ENCODE data around the gene ZBTB24.
"Not testable (repeated sequence)": the region's sequence is repeated elsewhere in the genome, so short reads cannot be mapped to it uniquely, and the experiment has no call there.

ZBTB24 gene

GRCh38 chr6:109482905-109483734 is at the start of gene ZBTB24:
Gene ZBTB24, minus strand, starts transcription at chr6:109483219. Its CDS starts 1,193 bp downstream, at chr6:109482026.
- peak; percentile 89 for DNase-seq

GRCh38 chr6:109531446-109531845 is 48.4 kb upstream of the ZBTB24 start:
- no peak for DNase-seq

GRCh38 chr6:109527989-109528388 is 45.0 kb upstream of the ZBTB24 start:
- no peak for DNase-seq

- peak; percentile 26 for DNase-seq
Observed at GRCh38 chr6:109526905-109527628, 44.0 kb upstream of the ZBTB24 start.

GRCh38 chr6:109524129-109524528 is 41.1 kb upstream of the ZBTB24 start:
- DNase-seq, result no peak

- no peak for DNase-seq
Observed at GRCh38 chr6:109523478-109523877, 40.5 kb upstream of the ZBTB24 start.

- DNase-seq, result no peak
Observed at GRCh38 chr6:109521080-109521479, 38.1 kb upstream of the ZBTB24 start.

- DNase-seq, result not testable (repeated sequence)
Observed at GRCh38 chr6:109519647-109520046, 36.6 kb upstream of the ZBTB24 start.

- no peak for DNase-seq
Observed at GRCh38 chr6:109516929-109517328, 33.9 kb upstream of the ZBTB24 start.

- no peak for DNase-seq
Observed at GRCh38 chr6:109515781-109516409, 32.9 kb upstream of the ZBTB24 start.

- DNase-seq, result no peak
Observed at GRCh38 chr6:109514946-109515345, 31.9 kb upstream of the ZBTB24 start.

GRCh38 chr6:109513571-109514071 is 30.6 kb upstream of the ZBTB24 start:
- DNase-seq, result no peak

- no peak for DNase-seq
Observed at GRCh38 chr6:109512271-109512817, 29.3 kb upstream of the ZBTB24 start.

- DNase-seq, result no peak
Observed at GRCh38 chr6:109511832-109512231, 28.8 kb upstream of the ZBTB24 start.

GRCh38 chr6:109510358-109510757 is 27.3 kb upstream of the ZBTB24 start:
- DNase-seq, result no peak

GRCh38 chr6:109508166-109508860 is 25.3 kb upstream of the ZBTB24 start:
- DNase-seq, result no peak

GRCh38 chr6:109507490-109508072 is 24.6 kb upstream of the ZBTB24 start:
- no peak for DNase-seq

- no peak for DNase-seq
Observed at GRCh38 chr6:109506841-109507240, 23.8 kb upstream of the ZBTB24 start.

GRCh38 chr6:109506314-109506713 is 23.3 kb upstream of the ZBTB24 start:
- no peak for DNase-seq

- no peak for DNase-seq
Observed at GRCh38 chr6:109503327-109504224, 20.6 kb upstream of the ZBTB24 start.

- DNase-seq, result no peak
Observed at GRCh38 chr6:109498936-109499335, 15.9 kb upstream of the ZBTB24 start.
